RWPE2 (cell line): ENCODE data around the gene MGMT.

Source experiments
- ATAC-seq: fragments of 200-7000 bp; cut with Tn5 transposase; 3 replicates; pipeline ENCODE4 v1.9.1; 2021; ENCODE audit warnings: low read depth
- DNase-seq: peaks from one replicate; pipeline ENCODE4 v3.0.0-alpha.2; 2020; ENCODE audit warnings: low spot score
- H3K27ac ChIP-seq: fragments of 450-650 bp; 2 replicates; pipeline ENCODE4 v1.5.1; 2017; ENCODE audit warnings: mild to moderate bottlenecking; ENCODE audit not compliant: poor library complexity, severe bottlenecking
- H3K27me3 ChIP-seq: fragments of 250-450 bp; sonication (Bioruptor Pico); 2 replicates; pipeline ENCODE4 v1.5.1; 2021; ENCODE audit warnings: mild to moderate bottlenecking, moderate library complexity; ENCODE audit not compliant: insufficient read depth, poor library complexity, severe bottlenecking
- H3K36me3 ChIP-seq: fragments of 250-450 bp; sonication (Bioruptor Pico); 2 replicates; pipeline ENCODE4 v1.5.1; 2020; ENCODE audit warnings: low read depth, mild to moderate bottlenecking, moderate library complexity
- H3K4me1 ChIP-seq: fragments of 250-450 bp; sonication (Bioruptor Pico); 2 replicates; pipeline ENCODE4 v1.5.1; 2021; ENCODE audit warnings: mild to moderate bottlenecking, moderate library complexity; ENCODE audit not compliant: insufficient read depth, poor library complexity, severe bottlenecking
- H3K4me3 ChIP-seq: fragments of 250-450 bp; sonication (Bioruptor Pico); 2 replicates; pipeline ENCODE4 v1.5.1; 2021; ENCODE audit warnings: mild to moderate bottlenecking, moderate library complexity; ENCODE audit not compliant: severe bottlenecking
- H3K9me3 ChIP-seq: fragments of 250-450 bp; sonication (Bioruptor Pico); 2 replicates; pipeline ENCODE4 v1.5.1; 2021; ENCODE audit warnings: mild to moderate bottlenecking, moderate library complexity; ENCODE audit not compliant: severe bottlenecking
- CTCF ChIP-seq: fragments of 450-650 bp; IDR thresholded peaks from one replicate; pipeline ENCODE4 v1.5.1; 2017; ENCODE audit warnings: mild to moderate bottlenecking, moderate library complexity; ENCODE audit not compliant: poor library complexity, severe bottlenecking

Gene MGMT

DNA sequence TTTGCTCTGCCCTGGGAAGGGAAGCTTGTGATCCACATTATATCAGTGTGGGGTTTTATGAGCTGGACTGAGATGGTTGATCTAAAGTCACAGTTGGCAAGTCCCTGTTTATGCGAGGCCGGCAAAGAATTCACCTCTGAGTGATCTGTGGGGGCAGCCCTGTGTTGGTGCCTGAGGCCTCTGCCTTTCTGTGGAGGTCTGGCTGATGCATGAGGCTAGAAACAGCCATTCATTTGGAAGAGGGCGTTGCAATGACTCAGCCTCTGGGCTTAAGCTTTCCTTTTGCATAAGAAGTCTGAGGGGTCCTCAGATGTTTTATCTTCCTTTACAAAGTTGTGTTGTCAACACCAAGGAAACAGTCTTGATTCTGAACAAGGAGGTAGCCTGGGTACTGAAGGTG, 126.9 kb downstream of the MGMT start:
- no peak for ATAC-seq

GRCh38 chr10:129594811-129595210, 127.8 kb downstream of the MGMT start:
- Histone ChIP-seq H3K27ac (no peak overlapping the region), H3K27me3 (no peaks in the 10 kb centered on the region), H3K9me3 (no peaks in the 10 kb centered on the region), H3K36me3 (no peaks in the 10 kb centered on the region), H3K4me3 (no peak overlapping the region), H3K4me1 (no peaks in the 10 kb centered on the region)
- ATAC-seq (no peak), DNase-seq (no peak)
- TF ChIP-seq CTCF: no peak

More for the DNA sequence above, 126.9 kb downstream of the MGMT start:
- no peak overlapping the region for H3K4me3 ChIP-seq
- no peaks in the 10 kb centered on the region for H3K27me3 ChIP-seq
- no peaks in the 10 kb centered on the region for H3K36me3 ChIP-seq
- no peaks in the 10 kb centered on the region for H3K9me3 ChIP-seq
- TF ChIP-seq CTCF: no peak
- H3K27ac ChIP-seq: no peak overlapping the region
- H3K4me1 ChIP-seq: no peaks in the 10 kb centered on the region
- DNase-seq: no peak

DNA sequence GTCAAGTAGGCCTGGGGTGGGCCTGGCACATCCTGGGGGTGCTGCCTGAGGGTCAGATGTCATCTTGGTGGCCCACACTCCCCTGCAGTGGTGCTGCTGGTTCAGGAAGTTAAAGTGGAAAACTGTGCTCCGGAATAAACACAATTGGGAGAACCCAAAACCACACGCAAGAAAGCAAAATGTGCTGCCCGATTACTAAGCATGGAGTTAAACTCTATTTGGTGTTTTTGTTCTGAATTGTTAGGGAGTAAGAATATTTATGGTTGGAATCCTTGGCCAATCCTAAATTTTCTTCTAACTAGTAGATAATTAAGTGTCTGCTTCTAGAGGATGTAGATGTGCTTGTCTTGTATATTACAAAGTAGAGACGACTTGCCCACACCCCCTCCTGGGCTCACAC, 131.4 kb downstream of the MGMT start:
- H3K4me1 ChIP-seq: no peaks in the 10 kb centered on the region
- DNase-seq (no peak), ATAC-seq (no peak)
- no peaks in the 10 kb centered on the region for H3K9me3 ChIP-seq
- no peaks in the 10 kb centered on the region for H3K27me3 ChIP-seq
- no peak overlapping the region for H3K4me3 ChIP-seq
- TF ChIP-seq CTCF: no peak
- no peaks in the 10 kb centered on the region for H3K36me3 ChIP-seq
- H3K27ac ChIP-seq: no peak overlapping the region

DNA sequence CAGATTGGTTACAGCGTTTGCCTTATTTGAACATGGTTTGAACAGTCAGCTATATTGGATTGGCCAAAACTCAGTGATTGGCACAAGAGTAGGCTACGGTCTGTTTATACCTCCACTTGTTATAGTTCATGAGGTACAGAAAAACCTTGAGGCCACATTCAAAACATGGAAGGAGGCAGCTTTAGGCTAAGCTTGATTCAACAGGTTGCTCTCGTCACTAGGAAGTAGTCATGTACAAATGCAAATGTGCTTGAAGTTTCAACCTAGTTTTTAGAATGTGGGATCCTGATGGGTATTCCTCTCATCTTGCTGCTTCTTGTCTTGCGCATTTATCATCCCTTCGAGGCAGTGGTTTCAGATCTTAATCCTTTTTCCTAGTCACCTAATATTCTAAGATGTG, 132.1 kb downstream of the MGMT start:
- TF ChIP-seq CTCF: no peak
- Histone ChIP-seq H3K9me3 (no peaks in the 10 kb centered on the region), H3K4me3 (no peak overlapping the region), H3K36me3 (no peaks in the 10 kb centered on the region), H3K27ac (no peak overlapping the region), H3K4me1 (no peaks in the 10 kb centered on the region), H3K27me3 (no peaks in the 10 kb centered on the region)
- DNase-seq (no peak), ATAC-seq (no peak)

DNA sequence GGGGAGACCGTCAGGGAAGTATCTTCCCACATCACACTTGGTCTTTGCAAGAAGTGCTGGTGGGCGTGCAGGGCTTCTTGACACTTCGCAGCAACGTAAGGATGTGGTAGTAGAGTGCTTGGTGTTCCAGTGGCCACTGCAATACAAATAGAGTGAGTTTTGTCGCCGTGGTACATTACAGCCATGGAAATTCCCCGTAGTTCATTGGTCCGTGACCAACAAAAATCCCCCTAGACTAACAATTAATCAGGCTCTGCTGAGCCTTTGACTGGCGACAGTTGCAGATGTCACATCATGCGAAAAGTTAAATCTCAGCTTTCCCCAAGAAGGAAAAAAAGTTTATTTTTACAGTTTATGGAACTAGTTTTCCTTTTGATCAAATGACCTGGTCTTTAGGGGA, 134.7 kb downstream of the MGMT start:
- TF ChIP-seq CTCF: no peak
- Histone ChIP-seq H3K4me3 (no peak overlapping the region), H3K9me3 (no peaks in the 10 kb centered on the region), H3K4me1 (no peaks in the 10 kb centered on the region), H3K27ac (no peak overlapping the region), H3K27me3 (no peaks in the 10 kb centered on the region), H3K36me3 (no peaks in the 10 kb centered on the region)
- ATAC-seq (no peak), DNase-seq (no peak)
